ENCODE measurements around the gene UBASH3A. TPM values are rescaled to one million over a fixed set of nuclear protein-coding genes. Genes with fewer than 3 reads are reported as not detected.

Gene UBASH3A
- polyA plus RNA-seq, 3 donors, result not detected

DNA sequence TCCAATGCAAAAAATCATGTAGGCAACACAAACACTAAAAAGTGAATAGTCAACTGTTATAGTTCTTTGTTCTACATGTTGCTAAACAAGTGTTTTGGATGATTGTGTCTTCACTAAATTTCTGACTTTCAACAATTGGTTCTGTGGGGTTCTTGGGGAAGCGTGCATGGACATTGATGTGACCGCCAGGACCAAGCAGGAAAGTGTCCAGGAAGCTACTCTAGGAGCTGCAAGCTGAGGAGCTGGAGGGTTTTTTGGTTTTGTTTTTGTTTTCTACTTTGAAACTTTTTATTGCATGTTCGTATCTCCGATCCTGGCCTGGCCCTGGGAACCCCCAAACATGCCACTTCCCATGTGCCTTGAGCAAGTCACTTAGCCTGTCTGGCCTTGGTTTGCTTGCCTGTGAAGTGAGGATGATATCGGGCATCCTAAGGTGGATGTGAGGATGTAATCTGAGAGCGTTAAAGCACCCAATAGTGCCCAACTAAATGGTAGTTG is 15.8 kb upstream of the UBASH3A start:
- DNase-seq (ENCODE audit: extremely low read depth in 1 of 11, low read depth in 9 of 11, low spot score in 4 of 11), result no peak

GRCh38 chr21:42388740-42389448 is 14.8 kb upstream of the UBASH3A start:
- DNase-seq (ENCODE audit: extremely low read depth in 1 of 11, low read depth in 9 of 11, low spot score in 4 of 11), result peak in 3 of 11 donors; percentile 13 to 36 (median 19)

DNA sequence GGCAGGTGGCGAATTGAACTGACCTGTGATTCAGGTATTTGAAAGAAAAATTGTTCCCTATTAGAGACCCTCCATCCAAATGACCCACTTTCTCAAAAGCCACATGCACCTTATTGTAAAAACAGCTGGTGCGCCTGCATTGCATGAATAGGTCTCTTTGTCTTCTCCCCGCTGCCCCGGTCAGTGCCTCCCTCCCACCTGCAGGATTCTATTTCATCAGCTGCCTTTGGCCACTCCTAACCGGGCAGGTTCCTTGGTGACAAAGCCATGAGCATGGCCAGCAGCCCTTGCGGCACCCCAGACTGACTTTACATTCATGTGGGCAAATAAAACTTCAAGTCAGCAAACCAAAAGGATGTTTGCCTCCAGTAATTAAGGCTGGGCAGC is 14.3 kb upstream of the UBASH3A start:
- DNase-seq (ENCODE audit: extremely low read depth in 1 of 11, low read depth in 9 of 11, low spot score in 4 of 11), result peak in 4 of 11 donors; percentile 33 to 48 (median 44)

DNA sequence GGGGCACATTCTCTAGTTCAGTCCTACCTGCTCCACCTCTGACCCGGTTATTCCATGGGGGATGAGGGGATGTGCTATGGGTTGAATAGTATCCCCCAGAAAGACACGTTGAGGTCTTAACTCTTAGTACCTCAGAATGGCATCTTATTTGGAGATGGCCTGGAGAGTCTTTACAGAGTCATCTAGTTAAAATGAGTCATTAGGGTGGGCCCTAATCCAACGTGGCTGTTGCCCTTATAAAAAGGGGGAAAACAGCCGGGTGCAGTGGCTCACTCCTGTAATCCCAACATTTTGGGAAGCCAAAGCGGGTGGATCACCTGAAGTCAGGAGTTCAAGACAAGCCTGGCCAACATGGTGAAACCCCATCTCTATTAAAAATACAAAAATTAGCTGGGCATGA is 13.5 kb upstream of the UBASH3A start:
- no peak for DNase-seq (ENCODE audit: extremely low read depth in 1 of 11, low read depth in 9 of 11, low spot score in 4 of 11)

- DNase-seq (ENCODE audit: extremely low read depth in 1 of 11, low read depth in 9 of 11, low spot score in 4 of 11), result no peak
These were observed 13.0 kb upstream of the UBASH3A start for GRCh38 chr21:42390696-42391095.

- no peak for DNase-seq (ENCODE audit: extremely low read depth in 1 of 11, low read depth in 9 of 11, low spot score in 4 of 11)
These were observed 12.4 kb upstream of the UBASH3A start for GRCh38 chr21:42391297-42391696.

GRCh38 chr21:42392731-42393442 is 10.8 kb upstream of the UBASH3A start:
- DNase-seq (ENCODE audit: extremely low read depth in 1 of 11, low read depth in 9 of 11, low spot score in 4 of 11), result peak in 1 of 11 donors; percentile 24

DNA sequence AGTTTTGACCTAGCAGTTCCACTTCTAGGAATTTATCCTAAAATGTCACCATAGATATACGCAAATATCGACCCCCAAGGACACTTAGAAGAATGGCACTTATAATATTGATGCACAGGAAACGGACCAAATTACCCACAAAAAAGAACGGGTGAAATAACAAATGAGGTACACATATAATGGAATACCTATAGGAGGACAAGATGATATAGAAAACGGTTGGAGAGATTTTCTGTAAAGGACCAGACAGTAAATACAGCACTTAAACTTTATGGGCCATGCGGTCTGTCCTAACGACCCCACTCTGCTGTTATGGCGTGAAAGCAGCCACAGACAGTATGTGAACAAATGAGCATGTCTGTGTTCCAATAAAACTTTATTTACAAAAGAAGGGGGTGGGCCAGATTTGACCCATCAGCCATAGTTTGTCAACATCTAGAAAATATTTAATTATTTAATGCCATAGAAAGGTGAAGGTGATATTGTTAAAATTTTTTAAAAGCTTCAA is 10.2 kb upstream of the UBASH3A start:
- no peak for DNase-seq (ENCODE audit: extremely low read depth in 1 of 11, low read depth in 9 of 11, low spot score in 4 of 11)

DNA sequence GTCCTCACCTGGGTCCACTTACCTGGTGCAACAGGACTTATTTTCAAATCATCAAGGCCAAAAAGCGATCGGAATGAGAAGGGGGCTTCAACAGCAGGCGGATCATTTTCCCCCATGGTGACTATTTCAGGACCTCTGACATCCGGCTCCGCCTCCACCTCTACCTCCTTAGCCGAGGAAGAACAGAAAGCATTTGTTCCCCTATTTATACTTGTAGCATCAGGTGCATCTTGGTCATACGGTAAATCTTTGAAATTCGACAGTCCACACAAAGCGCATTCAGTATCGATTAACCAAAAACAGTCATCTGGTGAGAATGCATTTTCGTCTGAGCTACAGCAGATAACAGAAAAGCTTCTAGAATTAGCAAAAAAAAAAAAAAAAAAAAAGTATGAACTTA is 8.4 kb upstream of the UBASH3A start:
- DNase-seq (ENCODE audit: extremely low read depth in 1 of 11, low read depth in 9 of 11, low spot score in 4 of 11), result no peak

DNA sequence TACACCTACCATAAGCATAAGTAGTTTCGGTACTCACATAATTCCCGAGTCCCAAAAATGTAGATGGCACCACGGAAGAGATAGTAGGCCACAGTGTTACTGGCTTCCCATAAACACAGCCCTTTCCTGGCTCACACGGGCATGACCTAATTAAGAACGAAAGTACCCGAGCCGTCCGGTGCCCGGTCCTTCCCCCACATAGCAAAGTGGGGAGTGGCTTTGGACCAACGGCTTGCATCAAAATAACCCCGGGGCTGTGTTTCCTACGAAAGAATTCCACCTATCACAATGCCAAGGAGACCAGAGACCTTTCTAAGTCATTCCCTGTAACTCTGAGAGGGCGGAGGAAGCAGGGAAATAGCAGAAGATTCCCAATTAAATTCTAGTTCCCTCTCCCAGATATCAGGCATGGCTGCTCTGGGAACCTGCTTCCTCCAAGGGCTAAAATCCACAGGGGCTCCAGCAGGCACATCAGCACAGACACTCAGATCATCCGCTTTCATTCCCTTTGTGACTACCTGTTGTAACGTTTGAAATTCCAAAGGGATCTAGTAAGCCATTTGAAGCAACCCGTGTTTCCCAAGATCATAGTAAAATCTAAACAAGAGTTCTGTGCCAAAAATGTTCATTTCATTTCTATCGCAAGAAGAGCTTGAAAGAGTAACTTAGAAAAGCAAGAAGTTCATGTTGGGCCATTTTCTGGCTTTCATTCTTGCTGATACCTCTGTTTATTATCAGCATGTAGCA is 7.6 kb upstream of the UBASH3A start, which contains the start of gene TMPRSS3:
Gene TMPRSS3 (minus strand): TSS at position 148 of the 747 bp plus-strand sequence. CDS start 635 bp downstream, outside the sequence.
- DNase-seq (ENCODE audit: extremely low read depth in 1 of 11, low read depth in 9 of 11, low spot score in 4 of 11), result peak in 3 of 11 donors; percentile 26 to 48 (median 43)

DNA sequence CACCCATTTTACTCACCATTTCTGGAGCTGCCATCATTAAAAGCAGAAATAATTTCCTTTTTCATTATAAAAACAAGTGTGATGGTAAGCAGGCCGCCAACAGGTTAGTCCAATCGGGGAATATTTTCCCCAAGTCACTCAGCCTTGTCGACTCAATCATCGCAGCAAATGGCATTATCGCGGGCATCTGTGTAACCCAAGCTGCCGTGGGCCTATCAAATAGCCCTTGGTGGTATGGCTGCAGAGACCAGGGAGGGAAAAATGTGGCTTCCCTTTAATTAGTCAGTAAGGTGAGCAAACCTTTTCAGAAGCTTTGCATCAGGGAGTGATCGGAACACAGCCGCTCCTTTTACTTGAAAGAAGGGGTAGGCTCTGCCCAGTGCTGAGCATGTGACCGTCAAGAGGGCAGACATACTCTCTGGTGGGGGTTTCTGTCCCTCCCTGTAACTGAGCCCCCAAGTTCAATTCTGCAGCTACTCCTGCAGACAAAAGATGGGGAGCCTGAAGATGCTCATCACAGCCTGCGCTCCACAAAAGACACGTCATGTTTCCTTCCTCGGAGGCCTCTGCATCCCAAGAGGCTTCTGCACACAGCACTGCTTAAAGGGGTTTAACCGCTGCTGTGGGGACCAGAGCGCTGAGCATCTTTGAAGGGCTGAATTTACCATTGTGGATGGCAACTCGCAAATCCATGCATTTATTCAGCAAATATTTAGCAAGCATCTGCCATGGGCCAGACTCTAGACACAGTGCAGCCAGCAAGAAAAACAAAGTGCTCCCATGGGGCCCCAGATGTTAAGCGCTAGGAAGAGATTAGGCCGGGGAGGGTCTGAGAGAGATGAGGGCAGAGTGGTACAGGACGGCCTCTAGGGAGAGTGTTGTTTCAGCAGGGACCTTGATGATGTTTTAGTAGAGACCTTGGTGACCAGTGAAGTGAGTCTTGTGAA is 6.6 kb upstream of the UBASH3A start:
- DNase-seq (ENCODE audit: extremely low read depth in 1 of 11, low read depth in 9 of 11, low spot score in 4 of 11), result no peak

GRCh38 chr21:42397746-42398394 is 5.8 kb upstream of the UBASH3A start:
- DNase-seq (ENCODE audit: extremely low read depth in 1 of 11, low read depth in 9 of 11, low spot score in 4 of 11), result no peak

- no peak for DNase-seq (ENCODE audit: extremely low read depth in 1 of 11, low read depth in 9 of 11, low spot score in 4 of 11)
These were observed 5.2 kb upstream of the UBASH3A start for GRCh38 chr21:42398436-42399028.

DNA sequence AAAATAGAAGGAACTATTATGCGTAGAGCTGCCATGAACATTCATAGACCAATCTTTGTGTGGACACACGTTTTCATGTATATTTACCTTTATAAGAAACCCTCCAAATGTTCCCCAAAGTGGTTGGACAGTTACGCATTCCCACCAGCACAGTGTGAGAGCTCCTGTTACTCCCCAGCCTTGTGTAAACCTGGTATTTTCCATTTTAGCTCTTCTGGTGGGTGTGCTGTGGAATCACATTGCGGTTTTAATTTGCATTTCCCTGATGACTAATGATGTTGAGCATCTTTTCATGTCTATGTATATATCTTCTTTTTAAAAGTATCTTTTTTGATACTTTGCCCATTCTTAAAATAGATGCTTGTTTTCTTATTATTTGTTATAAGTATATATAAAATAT is 3.2 kb upstream of the UBASH3A start:
- DNase-seq (ENCODE audit: extremely low read depth in 1 of 11, low read depth in 9 of 11, low spot score in 4 of 11), result no peak

- no peak for DNase-seq (ENCODE audit: extremely low read depth in 1 of 11, low read depth in 9 of 11, low spot score in 4 of 11)
These were observed 2.5 kb upstream of the UBASH3A start for GRCh38 chr21:42401154-42401553.

- no peak for DNase-seq (ENCODE audit: extremely low read depth in 1 of 11, low read depth in 9 of 11, low spot score in 4 of 11)
These were observed 1.9 kb upstream of the UBASH3A start for GRCh38 chr21:42401820-42402251.

DNA sequence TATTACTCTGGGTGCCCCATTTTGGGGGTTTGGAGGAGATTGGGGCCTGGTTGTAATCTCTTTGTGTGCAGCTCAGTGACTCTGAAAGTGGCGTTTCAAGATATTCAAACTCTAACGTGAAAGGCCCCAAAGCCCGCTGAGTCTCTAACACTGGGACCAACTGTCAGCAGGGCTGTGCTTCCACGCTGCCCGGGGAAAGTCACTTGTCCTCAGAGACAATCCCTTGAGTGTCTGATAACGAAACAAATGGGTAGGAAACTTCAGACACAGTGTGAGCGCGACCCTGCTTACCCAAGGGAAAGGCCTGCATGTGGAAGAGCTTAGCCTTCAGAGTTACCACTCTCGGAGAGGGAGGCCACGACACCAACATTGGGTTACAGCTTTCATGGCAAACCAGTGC is 837 bp downstream of the UBASH3A start:
- DNase-seq (ENCODE audit: extremely low read depth in 1 of 11, low read depth in 9 of 11, low spot score in 4 of 11), result no peak

Data from renal cortex interstitium (tissue), 11 donors.